HEK293T (cell line): ENCODE measurements around the gene RGCC.

Source experiments
- BHLHE40 ChIP-seq: fragments of 450-650 bp; IDR thresholded peaks from 2 replicates; pipeline ENCODE4 v1.6.1; 2016; ENCODE audit warnings: mild to moderate bottlenecking, moderate library complexity, borderline replicate concordance
- ELF4 ChIP-seq: fragments of 450-650 bp; IDR thresholded peaks from 2 replicates; pipeline ENCODE4 v1.6.1; 2017; ENCODE audit warnings: antibody characterized with exemption
- FOXK2 ChIP-seq: fragments of 450-650 bp; IDR thresholded peaks from 2 replicates; pipeline ENCODE4 v1.6.1; 2016; ENCODE audit warnings: mild to moderate bottlenecking
- FOXM1 ChIP-seq: fragments of 450-650 bp; IDR thresholded peaks from 2 replicates; pipeline ENCODE4 v1.6.1; 2017; ENCODE audit warnings: mild to moderate bottlenecking, borderline replicate concordance
- HDGF ChIP-seq: fragments of 450-650 bp; IDR thresholded peaks from 2 replicates; pipeline ENCODE4 v1.6.1; 2017; ENCODE audit warnings: antibody characterized with exemption, borderline replicate concordance
- LEF1 ChIP-seq: fragments of 450-650 bp; IDR thresholded peaks from 2 replicates; pipeline ENCODE4 v1.6.1; 2017; ENCODE audit warnings: mild to moderate bottlenecking, borderline replicate concordance
- NFRKB ChIP-seq: fragments of 450-650 bp; IDR thresholded peaks from 2 replicates; pipeline ENCODE4 v1.6.1; 2016; ENCODE audit warnings: mild to moderate bottlenecking, moderate library complexity
- SP1 ChIP-seq: fragments of 450-650 bp; IDR thresholded peaks from 2 replicates; pipeline ENCODE4 v1.6.1; 2017
- TARDBP ChIP-seq: fragments of 450-650 bp; IDR thresholded peaks from 2 replicates; pipeline ENCODE4 v1.6.1; 2016
- TF ChIP-seq, protein P1 (sequence below): fragments of 450-650 bp; IDR thresholded peaks from 2 replicates; pipeline ENCODE4 v1.6.1; 2016

DNA sequence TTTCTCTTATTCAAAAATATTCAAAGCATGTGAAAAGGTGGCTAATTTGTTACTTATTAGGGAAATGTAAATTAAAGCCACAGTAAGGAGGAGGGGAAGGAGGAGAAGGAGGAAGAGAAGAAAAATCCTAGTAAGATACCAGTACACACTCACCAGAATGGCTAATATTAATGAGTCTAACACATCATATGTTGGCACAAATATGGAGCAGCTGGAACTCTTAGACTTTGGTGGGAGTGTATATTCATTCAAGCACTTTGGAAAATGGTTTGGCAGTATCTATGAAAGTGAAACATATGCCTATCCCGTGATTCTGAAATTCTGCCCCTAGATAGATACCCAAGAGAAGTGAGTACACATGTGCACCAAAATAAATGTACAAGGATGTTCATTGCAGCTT lies 38.1 kb upstream of the RGCC start:
- TF ChIP-seq, protein P1, sequence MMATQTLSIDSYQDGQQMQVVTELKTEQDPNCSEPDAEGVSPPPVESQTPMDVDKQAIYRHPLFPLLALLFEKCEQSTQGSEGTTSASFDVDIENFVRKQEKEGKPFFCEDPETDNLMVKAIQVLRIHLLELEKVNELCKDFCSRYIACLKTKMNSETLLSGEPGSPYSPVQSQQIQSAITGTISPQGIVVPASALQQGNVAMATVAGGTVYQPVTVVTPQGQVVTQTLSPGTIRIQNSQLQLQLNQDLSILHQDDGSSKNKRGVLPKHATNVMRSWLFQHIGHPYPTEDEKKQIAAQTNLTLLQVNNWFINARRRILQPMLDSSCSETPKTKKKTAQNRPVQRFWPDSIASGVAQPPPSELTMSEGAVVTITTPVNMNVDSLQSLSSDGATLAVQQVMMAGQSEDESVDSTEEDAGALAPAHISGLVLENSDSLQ, result no peak
- TF ChIP-seq FOXM1 (no peak), LEF1 (no peak), NFRKB (no peak), TARDBP (no peak), HDGF (no peak), FOXK2 (no peak), ELF4 (no peak), BHLHE40 (no peak), SP1 (no peak)
